Activated CD8-positive, alpha-beta T cell treated with anti-CD3 and anti-CD28 coated beads, Interleukin-2, amount 10 ng/mL, durations not matched to agents 7 days and 5 days (primary cell): Measurements from ENCODE around the gene ARHGEF16. TPM values are rescaled to one million over a fixed set of nuclear protein-coding genes. Genes with fewer than 3 reads are reported as not detected.

Experiments
- ATAC-seq: fragments of 150-1000 bp; cut with Tn5 transposase; one replicate; pipeline ENCODE4 v1.10.0; 2021; ENCODE audit warnings: moderate library complexity
- CTCF ChIA-PET: fragments of 350-600 bp; sonication (Branson Sonifier 250); formaldehyde crosslinking; loops from one replicate; lab custom pipeline; 2021; ENCODE audit warnings: antibody characterized with exemption; lab: Charles Lee
- POLR2A ChIA-PET: fragments of 350-600 bp; sonication (Branson Sonifier 250); formaldehyde crosslinking; loops from one replicate; lab custom pipeline; 2021; ENCODE audit warnings: antibody characterized with exemption; lab: Charles Lee
- DNase-seq: peaks from one replicate; pipeline ENCODE4 v3.0.0-alpha.2; 2020
- H3K27ac Mint-ChIP-seq: one replicate; pipeline ENCODE4 v1.8.0; 2021; ENCODE audit warnings: mild to moderate bottlenecking, mixed read lengths
- H3K27me3 Mint-ChIP-seq: one replicate; pipeline ENCODE4 v1.8.0; 2021; ENCODE audit warnings: low read depth, mixed read lengths
- H3K36me3 Mint-ChIP-seq: one replicate; pipeline ENCODE4 v1.8.0; 2021; ENCODE audit warnings: low read depth, mixed read lengths
- H3K4me1 Mint-ChIP-seq: one replicate; pipeline ENCODE4 v1.8.0; 2021; ENCODE audit warnings: low read depth, mixed read lengths
- H3K4me3 Mint-ChIP-seq: one replicate; pipeline ENCODE4 v1.8.0; 2021; ENCODE audit warnings: mild to moderate bottlenecking, mixed read lengths
- H3K9me3 Mint-ChIP-seq: one replicate; pipeline ENCODE4 v1.8.0; 2022; ENCODE audit warnings: mixed read lengths; ENCODE audit not compliant: insufficient read depth
- total RNA-seq, 2 experiments: library from RNA; stranded (reverse); gene quantifications; one replicate each; pipeline ENCODE4 v1.2.3, GENCODE V29; 2021

Gene ARHGEF16
- total RNA-seq, 2 experiments from 2014 or later = not detected

- ChIA-PET POLR2A (no interaction called here), CTCF (no interaction called here)
- Mint-ChIP-seq H3K9me3 (no peaks in the 10 kb centered on the region), H3K4me1 (no peaks in the 10 kb centered on the region), H3K27me3 (no peaks in the 10 kb centered on the region), H3K4me3 (no peak overlapping the region), H3K36me3 (no peaks in the 10 kb centered on the region), H3K27ac (no peak overlapping the region)
- DNase-seq (no peak), ATAC-seq (no peak)
Measured at GRCh38 chr1:3476666-3477065, 22.2 kb downstream of the ARHGEF16 start.

- no peak for DNase-seq
- H3K4me3 Mint-ChIP-seq = no peak overlapping the region
- H3K4me1 Mint-ChIP-seq = no peaks in the 10 kb centered on the region
- no peaks in the 10 kb centered on the region for H3K9me3 Mint-ChIP-seq
- CTCF ChIA-PET = no interaction called here
- no peaks in the 10 kb centered on the region for H3K36me3 Mint-ChIP-seq
- H3K27me3 Mint-ChIP-seq = no peaks in the 10 kb centered on the region
- POLR2A ChIA-PET = no interaction called here
- ATAC-seq = no peak
- no peak overlapping the region for H3K27ac Mint-ChIP-seq
Measured at GRCh38 chr1:3477241-3477995, 23.0 kb downstream of the ARHGEF16 start.

- ChIA-PET CTCF (no interaction called here), POLR2A (no interaction called here)
- Mint-ChIP-seq H3K27me3 (no peaks in the 10 kb centered on the region), H3K4me1 (no peaks in the 10 kb centered on the region), H3K4me3 (no peak overlapping the region), H3K27ac (no peak overlapping the region), H3K36me3 (no peaks in the 10 kb centered on the region), H3K9me3 (no peaks in the 10 kb centered on the region)
- ATAC-seq (no peak), DNase-seq (no peak)
Measured at GRCh38 chr1:3478187-3478586, 23.7 kb downstream of the ARHGEF16 start.

GRCh38 chr1:3479511-3480368, 25.3 kb downstream of the ARHGEF16 start:
- H3K27ac Mint-ChIP-seq = no peak overlapping the region
- ChIA-PET CTCF (no interaction called here), POLR2A (no interaction called here)
- DNase-seq (no peak), ATAC-seq (no peak)
- H3K4me3 Mint-ChIP-seq = no peak overlapping the region
- no peaks in the 10 kb centered on the region for H3K36me3 Mint-ChIP-seq
- H3K9me3 Mint-ChIP-seq = no peaks in the 10 kb centered on the region
- H3K4me1 Mint-ChIP-seq = no peaks in the 10 kb centered on the region
- no peaks in the 10 kb centered on the region for H3K27me3 Mint-ChIP-seq

GRCh38 chr1:3480369-3480719, 25.9 kb downstream of the ARHGEF16 start:
- no peaks in the 10 kb centered on the region for H3K27me3 Mint-ChIP-seq
- no peak for ATAC-seq
- H3K4me3 Mint-ChIP-seq = no peak overlapping the region
- no peaks in the 10 kb centered on the region for H3K36me3 Mint-ChIP-seq
- ChIA-PET POLR2A (no interaction called here), CTCF (interaction anchor here (1.8 kb wide), 1 partner anchor 27 kb away, joined by 9 read pairs; no protein-coding TSS in a partner anchor)
- H3K27ac Mint-ChIP-seq = no peak overlapping the region
- no peaks in the 10 kb centered on the region for H3K4me1 Mint-ChIP-seq
- no peak for DNase-seq
- H3K9me3 Mint-ChIP-seq = no peaks in the 10 kb centered on the region

- no peaks in the 10 kb centered on the region for H3K4me1 Mint-ChIP-seq
- no peak overlapping the region for H3K27ac Mint-ChIP-seq
- ChIA-PET CTCF (interaction anchor here (1.4 to 1.8 kb wide), 2 partner anchors 10 to 28 kb away, joined by 4 to 9 read pairs; no protein-coding TSS in a partner anchor), POLR2A (no interaction called here)
- ATAC-seq (no peak), DNase-seq (no peak)
- no peaks in the 10 kb centered on the region for H3K9me3 Mint-ChIP-seq
- H3K27me3 Mint-ChIP-seq = no peaks in the 10 kb centered on the region
- H3K36me3 Mint-ChIP-seq = no peaks in the 10 kb centered on the region
- no peak overlapping the region for H3K4me3 Mint-ChIP-seq
Measured at GRCh38 chr1:3481046-3481445, 26.6 kb downstream of the ARHGEF16 start.

GRCh38 chr1:3481836-3482375, 27.4 kb downstream of the ARHGEF16 start:
- ATAC-seq (no peak), DNase-seq (no peak)
- H3K27ac Mint-ChIP-seq = no peak overlapping the region
- ChIA-PET CTCF (interaction anchor here (1.4 to 1.8 kb wide), 2 partner anchors 9 to 29 kb away, joined by 4 to 9 read pairs; no protein-coding TSS in a partner anchor), POLR2A (no interaction called here)
- no peaks in the 10 kb centered on the region for H3K9me3 Mint-ChIP-seq
- H3K27me3 Mint-ChIP-seq = no peaks in the 10 kb centered on the region
- H3K4me1 Mint-ChIP-seq = no peaks in the 10 kb centered on the region
- no peaks in the 10 kb centered on the region for H3K36me3 Mint-ChIP-seq
- no peak overlapping the region for H3K4me3 Mint-ChIP-seq

GRCh38 chr1:3482378-3482849, 27.9 kb downstream of the ARHGEF16 start:
- ChIA-PET CTCF (interaction anchor here (1.0 to 1.8 kb wide), 2 partner anchors 29 to 30 kb away, joined by 4 to 9 read pairs; no protein-coding TSS in a partner anchor), POLR2A (no interaction called here)
- Mint-ChIP-seq H3K4me1 (no peaks in the 10 kb centered on the region), H3K36me3 (no peaks in the 10 kb centered on the region), H3K27me3 (no peaks in the 10 kb centered on the region), H3K27ac (no peak overlapping the region), H3K9me3 (no peaks in the 10 kb centered on the region), H3K4me3 (no peak overlapping the region)
- DNase-seq (no peak), ATAC-seq (peak; percentile 51)

- Mint-ChIP-seq H3K27me3 (no peaks in the 10 kb centered on the region), H3K36me3 (no peaks in the 10 kb centered on the region), H3K4me1 (no peaks in the 10 kb centered on the region), H3K9me3 (peaks cover 4% of the 10 kb centered on the region), H3K27ac (no peak overlapping the region), H3K4me3 (no peak overlapping the region)
- DNase-seq (no peak), ATAC-seq (no peak)
- ChIA-PET CTCF (interaction anchor here (1.0 kb wide), 1 partner anchor 31 kb away, joined by 4 read pairs; no protein-coding TSS in a partner anchor), POLR2A (no interaction called here)
Measured at GRCh38 chr1:3483380-3483779, 28.9 kb downstream of the ARHGEF16 start.

- Mint-ChIP-seq H3K36me3 (no peaks in the 10 kb centered on the region), H3K4me1 (no peaks in the 10 kb centered on the region), H3K27ac (no peak overlapping the region), H3K4me3 (no peak overlapping the region), H3K9me3 (peaks cover 7% of the 10 kb centered on the region), H3K27me3 (no peaks in the 10 kb centered on the region)
- ATAC-seq (peak; percentile 55), DNase-seq (peak; percentile 47)
- POLR2A ChIA-PET = no interaction called here
- CTCF ChIA-PET = interaction anchor here (1.3 kb wide), 1 partner anchor 31 kb away, joined by 5 read pairs; no protein-coding TSS in a partner anchor
Measured at GRCh38 chr1:3483801-3484444, 29.5 kb downstream of the ARHGEF16 start.

- DNase-seq (no peak), ATAC-seq (no peak)
- Mint-ChIP-seq H3K4me1 (no peaks in the 10 kb centered on the region), H3K36me3 (no peaks in the 10 kb centered on the region), H3K27me3 (no peaks in the 10 kb centered on the region), H3K4me3 (no peak overlapping the region), H3K9me3 (peaks cover 7% of the 10 kb centered on the region), H3K27ac (no peak overlapping the region)
- ChIA-PET POLR2A (no interaction called here), CTCF (interaction anchor here (1.3 to 2.5 kb wide), 2 partner anchors 32 kb away, joined by 5 to 12 read pairs; no protein-coding TSS in a partner anchor)
Measured at GRCh38 chr1:3485016-3485415, 30.6 kb downstream of the ARHGEF16 start.
